Naive thymus-derived CD4-positive, alpha-beta T cell (primary cell): ENCODE results near the gene UGP2. TPM values are rescaled to one million over a fixed set of nuclear protein-coding genes. Genes with fewer than 3 reads are reported as not detected.

Source experiments
- ATAC-seq: fragments of 150-1000 bp; cut with Tn5 transposase; 2 replicates; pipeline ENCODE4 v1.10.0; 2021; ENCODE audit warnings: mild to moderate bottlenecking, moderate library complexity
- CTCF ChIA-PET: fragments of 350-600 bp; sonication (Branson Sonifier 250); formaldehyde crosslinking; loops from one replicate; lab custom pipeline; 2021; ENCODE audit warnings: antibody characterized with exemption; lab: Charles Lee
- POLR2A ChIA-PET: fragments of 350-600 bp; sonication (Branson Sonifier 250); formaldehyde crosslinking; loops from one replicate; lab custom pipeline; 2021; ENCODE audit warnings: antibody characterized with exemption, inconsistent platforms; lab: Charles Lee
- DNase-seq, 9 donors: peaks; one replicate each; pipeline versions ENCODE4 v3.0.0 to v3.0.0-alpha.2; 2020 to 2022; ENCODE audit warnings: mixed read lengths in 1 of 9
- H3K27ac ChIP-seq: one replicate; pipeline ENCODE4 v1.7.0; 2013; ENCODE audit warnings: mild to moderate bottlenecking, low read depth, low read length, moderate library complexity
- H3K27me3 ChIP-seq, 2 donors: one replicate each; pipeline ENCODE4 v1.7.0; 2013; ENCODE audit warnings: low read length in 2 of 2, mild to moderate bottlenecking in 2 of 2, moderate library complexity in 2 of 2; ENCODE audit not compliant: control insufficient read depth in 2 of 2, insufficient read depth in 2 of 2
- H3K36me3 ChIP-seq, 3 experiments: 1 replicate in 2 of 3; 2 replicates in 1 of 3; pipeline ENCODE4 v1.7.0; 2013; ENCODE audit warnings: low read length in 3 of 3, mild to moderate bottlenecking in 3 of 3, moderate library complexity in 1 of 3; ENCODE audit not compliant: insufficient read depth in 3 of 3, control insufficient read depth in 2 of 3
- H3K4me1 ChIP-seq, 2 donors: one replicate each; pipeline ENCODE4 v1.7.0; 2013; ENCODE audit warnings: low read length in 2 of 2, mild to moderate bottlenecking in 2 of 2, moderate library complexity in 1 of 2; ENCODE audit not compliant: control insufficient read depth in 2 of 2, insufficient read depth in 2 of 2
- H3K4me3 ChIP-seq: 2 replicates; pipeline ENCODE4 v1.7.0; 2013; ENCODE audit warnings: mild to moderate bottlenecking, low read length
- H3K9me3 ChIP-seq, 3 experiments: 1 replicate in 2 of 3; 2 replicates in 1 of 3; pipeline ENCODE4 v1.7.0; 2013; ENCODE audit warnings: low read length in 3 of 3; ENCODE audit not compliant: control insufficient read depth in 2 of 3
- H3K27ac Mint-ChIP-seq, 9 donors: one replicate each; pipeline ENCODE4 v1.8.0; 2020 to 2022; ENCODE audit warnings: mixed read lengths in 9 of 9, mild to moderate bottlenecking in 8 of 9, moderate library complexity in 5 of 9, inconsistent platforms in 2 of 9
- H3K27me3 Mint-ChIP-seq, 5 donors: one replicate each; pipeline ENCODE4 v1.8.0; 2021 to 2022; ENCODE audit warnings: mixed read lengths in 5 of 5, mild to moderate bottlenecking in 1 of 5
- H3K36me3 Mint-ChIP-seq, 5 donors: one replicate each; pipeline ENCODE4 v1.8.0; 2020 to 2022; ENCODE audit warnings: mixed read lengths in 5 of 5, mild to moderate bottlenecking in 3 of 5, inconsistent platforms in 1 of 5
- H3K4me1 Mint-ChIP-seq, 7 donors: one replicate each; pipeline ENCODE4 v1.8.0; 2020 to 2022; ENCODE audit warnings: mixed read lengths in 7 of 7, mild to moderate bottlenecking in 3 of 7, inconsistent platforms in 1 of 7
- H3K4me3 Mint-ChIP-seq, 10 donors: one replicate each; pipeline ENCODE4 v1.8.0; 2020 to 2022; ENCODE audit warnings: mild to moderate bottlenecking in 10 of 10, mixed read lengths in 10 of 10, moderate library complexity in 6 of 10, inconsistent platforms in 2 of 10
- H3K9me3 Mint-ChIP-seq, 11 donors: one replicate each; pipeline ENCODE4 v1.8.0; 2020 to 2022; ENCODE audit warnings: mixed read lengths in 11 of 11, mild to moderate bottlenecking in 4 of 11, inconsistent platforms in 1 of 11, moderate library complexity in 1 of 11
- intact Hi-C, 2 donors: fragments of 100-400 bp; cut with micrococcal nuclease; formaldehyde crosslinking; loops; one replicate each; pipeline ENCODE4 v1.15.1; 2023
- polyA plus RNA-seq, 2 donors: library from polyadenylated mRNA; unstranded; fragments of 300-500 nt; fragmentation: Illumina TruSeq; gene quantifications; one replicate each; pipeline ENCODE4 v1.2.3, GENCODE V29; 2021
- total RNA-seq, 6 experiments: library from RNA in 5 of 6; stranded (reverse) in 5 of 6; gene quantifications; 1 replicate in 5 of 6; 2 replicates in 1 of 6; pipeline ENCODE4 v1.2.3 and lab custom pipeline; 2021 to 2026

The UGP2 gene
- total and polyA plus RNA-seq, 7 experiments from 2014 or later: 69.5 to 135 (median 101) TPM

DNA sequence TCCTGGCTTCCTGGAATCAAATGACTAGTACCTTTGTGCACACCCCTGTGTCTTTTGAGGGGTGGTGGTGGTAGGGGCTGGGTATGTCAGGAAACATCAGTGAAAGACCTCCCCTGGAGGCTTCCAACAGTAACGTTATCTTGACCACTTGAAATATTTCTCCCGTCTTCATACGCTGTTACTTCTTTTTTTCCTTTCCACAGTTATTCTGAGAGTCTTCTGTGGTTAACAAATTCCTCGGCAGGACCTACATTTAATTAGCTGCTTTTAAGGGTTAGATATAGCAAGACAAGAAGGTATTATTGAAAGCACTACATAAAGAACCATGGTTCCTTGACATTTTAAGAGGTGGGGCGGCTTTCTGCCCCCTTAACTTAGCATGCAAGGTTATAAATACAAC, 34.6 kb downstream of the UGP2 start:
- DNase-seq (no peak), ATAC-seq (no peak)
- Histone ChIP-seq H3K27ac (no peak overlapping the region), H3K36me3 (peaks cover 0 to 14% (median 0%) of the 10 kb centered on the region in 3 experiments), H3K27me3 (no peaks in the 10 kb centered on the region), H3K4me1 (no peaks in the 10 kb centered on the region), H3K9me3 (no peaks in the 10 kb centered on the region), H3K4me3 (no peak overlapping the region)
- Mint-ChIP-seq H3K27ac (peak overlapping the region in 7 of 9 donors; percentile 10 to 74 (median 22)), H3K4me1 (peaks cover 21 to 77% (median 65%) of the 10 kb centered on the region in 7 donors), H3K36me3 (peaks cover 31 to 60% (median 41%) of the 10 kb centered on the region in 5 donors), H3K27me3 (no peaks in the 10 kb centered on the region), H3K4me3 (no peak overlapping the region), H3K9me3 (peaks cover 0 to 5% (median 0%) of the 10 kb centered on the region in 11 donors)
- POLR2A ChIA-PET: no interaction called here
- CTCF ChIA-PET: interaction anchor here (1.2 kb wide), 1 partner anchor 14 kb away, joined by 5 read pairs; no protein-coding TSS in a partner anchor
- intact Hi-C loops: no loop called here

- Histone ChIP-seq H3K9me3 (no peaks in the 10 kb centered on the region), H3K4me1 (peaks cover 0 to 8% of the 10 kb centered on the region in 2 donors), H3K36me3 (peaks cover 0 to 18% (median 0%) of the 10 kb centered on the region in 3 experiments), H3K27ac (no peak overlapping the region), H3K27me3 (no peaks in the 10 kb centered on the region), H3K4me3 (no peak overlapping the region)
- intact Hi-C loops: no loop called here
- Mint-ChIP-seq H3K4me3 (no peak overlapping the region), H3K27ac (peak overlapping the region in 2 of 9 donors; percentile 65 to 72), H3K4me1 (peaks cover 24 to 81% (median 64%) of the 10 kb centered on the region in 7 donors), H3K27me3 (no peaks in the 10 kb centered on the region), H3K9me3 (peaks cover 0 to 5% (median 0%) of the 10 kb centered on the region in 11 donors), H3K36me3 (peaks cover 28 to 49% (median 31%) of the 10 kb centered on the region in 5 donors)
- POLR2A ChIA-PET: interaction anchor here (0.6 kb wide), 1 partner anchor 451 kb away, joined by 4 read pairs; no protein-coding TSS in a partner anchor
- CTCF ChIA-PET: no interaction called here
- DNase-seq (no peak), ATAC-seq (no peak)
Observed at GRCh38 chr2:63878486-63878885, 36.8 kb downstream of the UGP2 start.

DNA sequence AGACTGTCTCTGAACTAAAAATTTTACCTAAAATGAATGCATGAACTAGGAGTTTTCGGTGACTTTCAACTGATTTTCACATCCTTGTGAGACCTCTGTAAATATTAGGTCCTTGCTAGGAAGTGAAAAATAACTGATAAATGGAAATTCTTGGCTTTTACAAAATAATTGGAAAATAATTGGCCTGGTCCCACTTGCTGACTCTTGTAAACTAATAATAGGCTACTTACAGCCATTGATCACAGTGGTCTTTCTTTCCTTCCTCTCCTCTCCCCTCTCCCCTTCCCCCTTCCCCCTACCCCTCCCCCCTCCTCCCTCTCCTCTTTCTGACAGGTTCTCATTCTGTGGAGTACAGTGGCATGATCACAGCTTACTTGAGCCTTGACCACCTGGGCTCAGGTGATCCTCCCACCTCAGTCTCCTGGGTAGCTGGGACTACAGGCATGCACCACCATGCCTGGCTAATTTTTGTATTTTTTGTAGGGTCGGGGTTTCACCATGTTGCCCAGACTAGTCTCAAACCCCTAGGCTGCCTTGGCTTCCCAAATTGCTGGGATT, 38.3 kb downstream of the UGP2 start:
- DNase-seq (no peak), ATAC-seq (no peak)
- H3K27me3 ChIP-seq: no peaks in the 10 kb centered on the region
- ChIA-PET CTCF (no interaction called here), POLR2A (no interaction called here)
- no peaks in the 10 kb centered on the region for H3K9me3 ChIP-seq
- H3K4me3 ChIP-seq: no peak overlapping the region
- peak overlapping the region in 6 of 9 donors; percentile 60 to 94 (median 78) for H3K27ac Mint-ChIP-seq
- no peak overlapping the region for H3K4me3 Mint-ChIP-seq
- H3K9me3 Mint-ChIP-seq: no peaks in the 10 kb centered on the region
- H3K36me3 ChIP-seq: peaks cover 0 to 25% (median 0%) of the 10 kb centered on the region in 3 experiments
- H3K36me3 Mint-ChIP-seq: peaks cover 14 to 45% (median 18%) of the 10 kb centered on the region in 5 donors
- H3K27ac ChIP-seq: no peak overlapping the region
- intact Hi-C loops: no loop called here
- H3K4me1 Mint-ChIP-seq: peaks cover 19 to 67% (median 49%) of the 10 kb centered on the region in 7 donors
- H3K4me1 ChIP-seq: peaks cover 0 to 8% of the 10 kb centered on the region in 2 donors
- no peaks in the 10 kb centered on the region for H3K27me3 Mint-ChIP-seq

DNA sequence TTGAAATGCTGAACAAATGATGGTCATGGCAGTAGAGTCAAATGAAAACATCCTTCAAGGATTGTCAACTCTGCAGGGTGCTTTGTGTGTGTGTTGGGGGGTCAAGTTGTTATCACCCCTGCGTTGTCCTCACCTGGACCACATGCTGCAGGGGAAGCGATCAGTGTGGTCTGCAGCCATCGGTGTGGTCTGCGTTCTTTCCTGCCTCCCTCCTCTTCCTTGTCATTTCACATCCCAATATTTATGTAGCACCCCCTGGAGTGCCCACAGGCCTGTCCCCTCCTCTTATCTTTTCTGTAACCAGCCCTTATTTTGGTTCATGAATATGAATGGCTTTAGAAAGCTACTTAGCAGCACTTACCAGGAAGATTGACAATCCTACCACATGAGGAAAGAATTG, 38.9 kb downstream of the UGP2 start:
- no peaks in the 10 kb centered on the region for H3K27me3 Mint-ChIP-seq
- peak overlapping the region in 8 of 9 donors; percentile 43 to 94 (median 75) for H3K27ac Mint-ChIP-seq
- DNase-seq (no peak), ATAC-seq (no peak)
- H3K4me3 Mint-ChIP-seq: peak overlapping the region in 2 of 10 donors; percentile 10 to 24
- H3K9me3 Mint-ChIP-seq: no peaks in the 10 kb centered on the region
- peaks cover 0 to 8% of the 10 kb centered on the region in 2 donors for H3K4me1 ChIP-seq
- H3K4me3 ChIP-seq: no peak overlapping the region
- H3K36me3 ChIP-seq: peaks cover 0 to 30% (median 6%) of the 10 kb centered on the region in 3 experiments
- H3K27ac ChIP-seq: no peak overlapping the region
- peaks cover 14 to 40% (median 18%) of the 10 kb centered on the region in 5 donors for H3K36me3 Mint-ChIP-seq
- no peaks in the 10 kb centered on the region for H3K9me3 ChIP-seq
- no peaks in the 10 kb centered on the region for H3K27me3 ChIP-seq
- intact Hi-C loops: no loop called here
- peaks cover 18 to 62% (median 43%) of the 10 kb centered on the region in 7 donors for H3K4me1 Mint-ChIP-seq
- ChIA-PET CTCF (interaction anchor here (0.8 kb wide), 1 partner anchor 32 kb away, joined by 4 read pairs; no protein-coding TSS in a partner anchor), POLR2A (no interaction called here)

GRCh38 chr2:63881205-63881604, 39.5 kb downstream of the UGP2 start:
- intact Hi-C loops: no loop called here
- peak overlapping the region in 8 of 9 donors; percentile 53 to 94 (median 75) for H3K27ac Mint-ChIP-seq
- POLR2A ChIA-PET: no interaction called here

DNA sequence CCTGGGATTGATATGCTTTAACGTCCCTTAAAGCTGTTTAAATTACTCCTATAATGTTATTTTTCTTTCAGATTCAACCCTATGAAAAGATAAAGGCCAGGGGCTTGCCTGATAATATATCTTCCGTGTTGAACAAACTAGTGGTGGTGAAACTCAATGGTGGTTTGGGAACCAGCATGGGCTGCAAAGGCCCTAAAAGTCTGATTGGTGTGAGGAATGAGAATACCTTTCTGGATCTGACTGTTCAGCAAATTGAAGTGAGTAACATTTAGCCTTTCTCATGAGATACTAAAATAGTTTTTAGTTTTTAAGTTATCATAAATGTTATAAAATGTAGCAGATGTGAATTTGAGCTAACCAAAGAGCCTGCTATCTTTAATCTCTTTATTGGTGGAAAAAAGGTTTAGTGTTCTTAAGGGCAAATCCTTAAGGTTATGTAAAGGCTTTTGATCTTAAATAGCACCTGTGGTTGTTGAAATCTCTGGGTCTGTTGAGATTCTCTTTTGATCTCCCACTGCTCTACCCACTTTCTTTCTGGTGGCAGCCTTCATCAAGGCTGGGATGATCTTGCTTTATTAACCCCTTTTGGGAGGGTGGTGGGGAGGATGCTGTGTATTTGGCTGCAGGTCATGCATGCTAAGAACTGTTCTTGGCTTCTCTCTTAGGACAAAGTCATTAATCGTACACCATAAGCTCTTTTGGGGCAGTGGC, 40.9 kb downstream of the UGP2 start:
- intact Hi-C loops: no loop called here
- H3K4me1 Mint-ChIP-seq: peaks cover 10 to 45% (median 32%) of the 10 kb centered on the region in 7 donors
- no peaks in the 10 kb centered on the region for H3K27me3 Mint-ChIP-seq
- no peak for DNase-seq
- H3K27ac Mint-ChIP-seq: peak overlapping the region; percentile 62 to 94 (median 78)
- Histone ChIP-seq H3K9me3 (no peaks in the 10 kb centered on the region), H3K4me1 (peaks cover 0 to 8% of the 10 kb centered on the region in 2 donors), H3K36me3 (peaks cover 0 to 46% (median 11%) of the 10 kb centered on the region in 3 experiments), H3K27ac (peak overlapping the region; percentile 9), H3K27me3 (no peaks in the 10 kb centered on the region), H3K4me3 (no peak overlapping the region)
- no peak for ATAC-seq
- ChIA-PET CTCF (interaction anchor here (1.4 kb wide), 1 partner anchor 21 kb away, joined by 3 read pairs; no protein-coding TSS in a partner anchor), POLR2A (interaction anchor here (0.8 kb wide), 1 partner anchor 42 kb away, joined by 3 read pairs; no protein-coding TSS in a partner anchor)
- peak overlapping the region in 2 of 10 donors; percentile 6 to 68 for H3K4me3 Mint-ChIP-seq
- H3K9me3 Mint-ChIP-seq: no peaks in the 10 kb centered on the region
- H3K36me3 Mint-ChIP-seq: peaks cover 3 to 27% (median 9%) of the 10 kb centered on the region in 5 donors

More at GRCh38 chr2:63881205-63881604, 39.5 kb downstream of the UGP2 start:
- Mint-ChIP-seq H3K27me3 (no peaks in the 10 kb centered on the region), H3K36me3 (peaks cover 13 to 35% (median 17%) of the 10 kb centered on the region in 5 donors), H3K4me3 (peak overlapping the region in 1 of 10 donors; percentile 24), H3K4me1 (peaks cover 18 to 56% (median 39%) of the 10 kb centered on the region in 7 donors), H3K9me3 (no peaks in the 10 kb centered on the region)
- Histone ChIP-seq H3K4me1 (peaks cover 0 to 8% of the 10 kb centered on the region in 2 donors), H3K36me3 (peaks cover 0 to 32% (median 7%) of the 10 kb centered on the region in 3 experiments), H3K27ac (peak overlapping the region; percentile 9), H3K4me3 (no peak overlapping the region), H3K9me3 (no peaks in the 10 kb centered on the region), H3K27me3 (no peaks in the 10 kb centered on the region)
- CTCF ChIA-PET: interaction anchor here (0.8 kb wide), 1 partner anchor 33 kb away, joined by 4 read pairs; no protein-coding TSS in a partner anchor
- DNase-seq (no peak), ATAC-seq (no peak)
